GM12873 (cell line): ENCODE results near the gene SCARF2.

Source experiments
- CTCF ChIP-seq: IDR thresholded peaks from 2 replicates; pipeline ENCODE4 v1.5.1; 2012; ENCODE audit warnings: low read depth, mild to moderate bottlenecking, moderate library complexity, low read length, control low read depth; ENCODE audit not compliant: insufficient read depth; ENCODE audit errors: missing control alignments

The SCARF2 gene

GRCh38 chr22:20464096-20464614 is 26.5 kb upstream of the SCARF2 start:
- TF ChIP-seq CTCF = no peak

- TF ChIP-seq CTCF = no peak
Measured at GRCh38 chr22:20463324-20464095, 25.9 kb upstream of the SCARF2 start.

GRCh38 chr22:20459862-20460261 is 22.2 kb upstream of the SCARF2 start:
- TF ChIP-seq CTCF = no peak

GRCh38 chr22:20459152-20459542 is 21.5 kb upstream of the SCARF2 start:
- no peak for TF ChIP-seq CTCF

- TF ChIP-seq CTCF = no peak
Measured at GRCh38 chr22:20458530-20459151, 21.0 kb upstream of the SCARF2 start.

GRCh38 chr22:20457506-20458240 is 20.0 kb upstream of the SCARF2 start:
- TF ChIP-seq CTCF = no peak

GRCh38 chr22:20456722-20457076 is 19.1 kb upstream of the SCARF2 start:
- TF ChIP-seq CTCF = no peak
